ENCODE results near the gene SPTSSA.
"Not testable (repeated sequence)": the region's sequence is repeated elsewhere in the genome, so short reads cannot be mapped to it uniquely, and the experiment has no call there.

Gene SPTSSA

GRCh38 chr14:34489324-34489723 is 27.3 kb upstream of the SPTSSA start:
- H3K36me3 ChIP-seq (ENCODE audit: control insufficient read depth, insufficient read depth, low read length): no peaks in the 10 kb centered on the region
- H3K27me3 ChIP-seq (ENCODE audit: control insufficient read depth, insufficient read depth, low read length): no peaks in the 10 kb centered on the region
- no peaks in the 10 kb centered on the region for H3K4me1 ChIP-seq (ENCODE audit: control insufficient read depth, insufficient read depth, low read length)
- H3K4me3 ChIP-seq (ENCODE audit: low read length): no peak overlapping the region
- no peak overlapping the region for H3K9ac ChIP-seq (ENCODE audit: low read length)
- H3K27ac ChIP-seq (ENCODE audit: low read depth, low read length): no peak overlapping the region

- no peak overlapping the region for H3K9ac ChIP-seq (ENCODE audit: low read length)
- no peaks in the 10 kb centered on the region for H3K36me3 ChIP-seq (ENCODE audit: control insufficient read depth, insufficient read depth, low read length)
- H3K4me3 ChIP-seq (ENCODE audit: low read length): no peak overlapping the region
- no peak overlapping the region for H3K27ac ChIP-seq (ENCODE audit: low read depth, low read length)
- no peaks in the 10 kb centered on the region for H3K27me3 ChIP-seq (ENCODE audit: control insufficient read depth, insufficient read depth, low read length)
- no peaks in the 10 kb centered on the region for H3K4me1 ChIP-seq (ENCODE audit: control insufficient read depth, insufficient read depth, low read length)
Measured at GRCh38 chr14:34488528-34488927, 26.5 kb upstream of the SPTSSA start.

GRCh38 chr14:34484726-34485125 is 22.7 kb upstream of the SPTSSA start:
- no peak overlapping the region for H3K4me3 ChIP-seq (ENCODE audit: low read length)
- no peak overlapping the region for H3K9ac ChIP-seq (ENCODE audit: low read length)
- no peaks in the 10 kb centered on the region for H3K4me1 ChIP-seq (ENCODE audit: control insufficient read depth, insufficient read depth, low read length)
- no peaks in the 10 kb centered on the region for H3K36me3 ChIP-seq (ENCODE audit: control insufficient read depth, insufficient read depth, low read length)
- no peaks in the 10 kb centered on the region for H3K27me3 ChIP-seq (ENCODE audit: control insufficient read depth, insufficient read depth, low read length)
- no peak overlapping the region for H3K27ac ChIP-seq (ENCODE audit: low read depth, low read length)

- no peaks in the 10 kb centered on the region for H3K4me1 ChIP-seq (ENCODE audit: control insufficient read depth, insufficient read depth, low read length)
- H3K9ac ChIP-seq (ENCODE audit: low read length): no peak overlapping the region
- no peak overlapping the region for H3K4me3 ChIP-seq (ENCODE audit: low read length)
- no peak overlapping the region for H3K27ac ChIP-seq (ENCODE audit: low read depth, low read length)
- H3K27me3 ChIP-seq (ENCODE audit: control insufficient read depth, insufficient read depth, low read length): no peaks in the 10 kb centered on the region
- no peaks in the 10 kb centered on the region for H3K36me3 ChIP-seq (ENCODE audit: control insufficient read depth, insufficient read depth, low read length)
Measured at GRCh38 chr14:34482463-34482862, 20.4 kb upstream of the SPTSSA start.

GRCh38 chr14:34479694-34480093 is 17.7 kb upstream of the SPTSSA start:
- Histone ChIP-seq H3K27ac (ENCODE audit: low read depth, low read length) (no peak overlapping the region), H3K27me3 (ENCODE audit: control insufficient read depth, insufficient read depth, low read length) (no peaks in the 10 kb centered on the region), H3K9ac (ENCODE audit: low read length) (no peak overlapping the region), H3K4me1 (ENCODE audit: control insufficient read depth, insufficient read depth, low read length) (no peaks in the 10 kb centered on the region), H3K36me3 (ENCODE audit: control insufficient read depth, insufficient read depth, low read length) (no peaks in the 10 kb centered on the region), H3K4me3 (ENCODE audit: low read length) (no peak overlapping the region)

- Histone ChIP-seq H3K27ac (ENCODE audit: low read depth, low read length) (no peak overlapping the region), H3K4me1 (ENCODE audit: control insufficient read depth, insufficient read depth, low read length) (no peaks in the 10 kb centered on the region), H3K4me3 (ENCODE audit: low read length) (no peak overlapping the region), H3K9ac (ENCODE audit: low read length) (no peak overlapping the region), H3K36me3 (ENCODE audit: control insufficient read depth, insufficient read depth, low read length) (no peaks in the 10 kb centered on the region), H3K27me3 (ENCODE audit: control insufficient read depth, insufficient read depth, low read length) (no peaks in the 10 kb centered on the region)
Measured at GRCh38 chr14:34478261-34478660, 16.2 kb upstream of the SPTSSA start.

- H3K27me3 ChIP-seq (ENCODE audit: control insufficient read depth, insufficient read depth, low read length); H3K36me3 ChIP-seq (ENCODE audit: control insufficient read depth, insufficient read depth, low read length); H3K4me1 ChIP-seq (ENCODE audit: control insufficient read depth, insufficient read depth, low read length); H3K4me3 ChIP-seq (ENCODE audit: low read length); H3K27ac ChIP-seq (ENCODE audit: low read depth, low read length); H3K9ac ChIP-seq (ENCODE audit: low read length): not testable (repeated sequence)
Measured at GRCh38 chr14:34476036-34476435, 14.0 kb upstream of the SPTSSA start.

- no peak overlapping the region for H3K27ac ChIP-seq (ENCODE audit: low read depth, low read length)
- H3K27me3 ChIP-seq (ENCODE audit: control insufficient read depth, insufficient read depth, low read length): no peaks in the 10 kb centered on the region
- no peaks in the 10 kb centered on the region for H3K36me3 ChIP-seq (ENCODE audit: control insufficient read depth, insufficient read depth, low read length)
- no peak overlapping the region for H3K9ac ChIP-seq (ENCODE audit: low read length)
- no peaks in the 10 kb centered on the region for H3K4me1 ChIP-seq (ENCODE audit: control insufficient read depth, insufficient read depth, low read length)
- no peak overlapping the region for H3K4me3 ChIP-seq (ENCODE audit: low read length)
Measured at GRCh38 chr14:34475163-34475562, 13.1 kb upstream of the SPTSSA start.

GRCh38 chr14:34474187-34474679 is 12.2 kb upstream of the SPTSSA start:
- Histone ChIP-seq H3K4me1 (ENCODE audit: control insufficient read depth, insufficient read depth, low read length) (no peaks in the 10 kb centered on the region), H3K9ac (ENCODE audit: low read length) (no peak overlapping the region), H3K27me3 (ENCODE audit: control insufficient read depth, insufficient read depth, low read length) (no peaks in the 10 kb centered on the region), H3K36me3 (ENCODE audit: control insufficient read depth, insufficient read depth, low read length) (no peaks in the 10 kb centered on the region), H3K4me3 (ENCODE audit: low read length) (no peak overlapping the region), H3K27ac (ENCODE audit: low read depth, low read length) (no peak overlapping the region)

GRCh38 chr14:34472706-34473279 is 10.8 kb upstream of the SPTSSA start:
- no peak overlapping the region for H3K9ac ChIP-seq (ENCODE audit: low read length)
- H3K4me1 ChIP-seq (ENCODE audit: control insufficient read depth, insufficient read depth, low read length): no peaks in the 10 kb centered on the region
- H3K4me3 ChIP-seq (ENCODE audit: low read length): no peak overlapping the region
- no peaks in the 10 kb centered on the region for H3K36me3 ChIP-seq (ENCODE audit: control insufficient read depth, insufficient read depth, low read length)
- H3K27me3 ChIP-seq (ENCODE audit: control insufficient read depth, insufficient read depth, low read length): no peaks in the 10 kb centered on the region
- H3K27ac ChIP-seq (ENCODE audit: low read depth, low read length): no peak overlapping the region

- Histone ChIP-seq H3K9ac (ENCODE audit: low read length) (no peak overlapping the region), H3K36me3 (ENCODE audit: control insufficient read depth, insufficient read depth, low read length) (no peaks in the 10 kb centered on the region), H3K27me3 (ENCODE audit: control insufficient read depth, insufficient read depth, low read length) (no peaks in the 10 kb centered on the region), H3K4me1 (ENCODE audit: control insufficient read depth, insufficient read depth, low read length) (no peaks in the 10 kb centered on the region), H3K27ac (ENCODE audit: low read depth, low read length) (no peak overlapping the region), H3K4me3 (ENCODE audit: low read length) (no peak overlapping the region)
Measured at GRCh38 chr14:34470319-34470718, 8.3 kb upstream of the SPTSSA start.

GRCh38 chr14:34466691-34467090 is 4.7 kb upstream of the SPTSSA start:
- Histone ChIP-seq H3K4me3 (ENCODE audit: low read length) (no peak overlapping the region), H3K9ac (ENCODE audit: low read length) (no peak overlapping the region), H3K36me3 (ENCODE audit: control insufficient read depth, insufficient read depth, low read length) (no peaks in the 10 kb centered on the region), H3K4me1 (ENCODE audit: control insufficient read depth, insufficient read depth, low read length) (peaks cover 4% of the 10 kb centered on the region), H3K27ac (ENCODE audit: low read depth, low read length) (no peak overlapping the region), H3K27me3 (ENCODE audit: control insufficient read depth, insufficient read depth, low read length) (no peaks in the 10 kb centered on the region)

- peaks cover 4% of the 10 kb centered on the region for H3K4me1 ChIP-seq (ENCODE audit: control insufficient read depth, insufficient read depth, low read length)
- H3K9ac ChIP-seq (ENCODE audit: low read length): no peak overlapping the region
- no peak overlapping the region for H3K4me3 ChIP-seq (ENCODE audit: low read length)
- no peaks in the 10 kb centered on the region for H3K27me3 ChIP-seq (ENCODE audit: control insufficient read depth, insufficient read depth, low read length)
- H3K27ac ChIP-seq (ENCODE audit: low read depth, low read length): no peak overlapping the region
- no peaks in the 10 kb centered on the region for H3K36me3 ChIP-seq (ENCODE audit: control insufficient read depth, insufficient read depth, low read length)
Measured at GRCh38 chr14:34465069-34465859, 3.2 kb upstream of the SPTSSA start.
